Activated naive CD4-positive, alpha-beta T cell (primary cell): ENCODE measurements around the gene DEPDC5.

ENCODE experiments used
- DNase-seq, 4 experiments: peaks; one replicate each; lab custom pipeline; 2025; lab: John Stamatoyannopoulos, UW

The DEPDC5 gene

DNA sequence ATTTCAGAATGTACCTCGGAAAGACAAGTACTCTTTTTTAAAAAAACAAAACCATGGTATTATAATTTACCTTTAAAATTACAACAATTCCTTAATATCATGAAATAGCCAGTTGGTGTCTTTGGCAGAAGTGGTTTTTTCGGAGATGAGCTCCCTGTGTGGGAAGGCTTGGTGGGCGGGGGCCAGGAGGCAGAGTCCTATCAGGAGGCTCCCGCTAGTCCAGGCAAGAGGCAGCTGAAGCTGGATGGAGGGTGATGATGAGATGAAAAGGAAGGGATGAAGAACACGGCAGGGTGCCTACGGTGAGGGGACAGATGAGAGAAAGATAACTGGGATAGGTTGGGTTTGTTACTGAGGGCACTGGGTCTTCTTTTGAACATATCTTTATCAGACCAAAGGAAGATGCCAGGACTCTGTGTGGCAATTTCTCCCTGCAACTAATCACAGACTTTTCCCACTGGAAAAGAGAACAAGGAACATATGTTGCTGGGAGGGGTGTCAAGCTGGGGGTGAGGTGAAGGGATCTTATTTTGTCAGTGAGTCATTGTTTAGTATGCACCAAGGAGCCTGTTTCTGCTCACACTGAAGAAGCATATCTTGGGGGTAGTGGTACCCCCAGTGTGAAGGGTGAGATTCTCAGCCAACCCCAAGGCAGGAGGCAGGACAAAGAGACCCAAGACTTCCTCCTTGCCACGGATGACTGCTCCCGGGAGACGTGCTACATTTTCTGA is 99.0 kb downstream of the DEPDC5 start:
- no peak for DNase-seq

DNA sequence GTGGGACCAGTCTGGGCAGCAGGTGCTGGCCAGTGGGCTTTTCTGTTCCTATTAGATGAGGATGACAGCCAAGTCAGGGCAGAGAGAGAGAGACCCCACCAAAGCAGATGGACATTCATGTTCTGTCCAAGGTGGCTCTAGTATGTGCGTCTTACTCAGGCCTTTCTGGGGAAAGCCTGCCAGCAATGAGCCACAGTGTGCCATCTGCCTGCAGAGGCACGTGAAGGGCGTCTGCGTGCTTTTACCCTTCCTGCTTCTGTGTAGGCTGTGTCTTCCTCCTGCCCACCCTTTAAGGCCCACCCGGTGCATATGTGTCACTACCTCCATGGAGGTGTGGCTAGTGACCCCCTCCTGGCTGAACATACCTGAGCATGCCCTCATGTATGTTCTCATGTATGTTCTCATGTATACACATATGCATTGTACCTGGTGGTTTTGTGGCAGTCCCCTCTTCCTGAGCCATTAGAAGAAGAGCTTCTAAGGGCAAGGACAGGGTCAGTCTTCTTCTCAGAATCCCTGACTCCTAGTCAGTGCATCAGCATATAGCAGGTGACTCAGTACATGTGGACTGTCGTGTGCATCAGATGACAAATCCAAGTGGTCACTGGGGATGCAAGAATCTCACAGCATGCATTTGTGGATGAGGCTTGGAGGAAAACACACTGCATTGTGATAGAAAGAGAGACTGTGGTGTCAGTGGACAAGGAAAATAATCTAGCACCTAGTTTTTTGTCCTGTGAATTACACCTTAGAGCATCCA is 100.1 kb downstream of the DEPDC5 start:
- no peak for DNase-seq

DNA sequence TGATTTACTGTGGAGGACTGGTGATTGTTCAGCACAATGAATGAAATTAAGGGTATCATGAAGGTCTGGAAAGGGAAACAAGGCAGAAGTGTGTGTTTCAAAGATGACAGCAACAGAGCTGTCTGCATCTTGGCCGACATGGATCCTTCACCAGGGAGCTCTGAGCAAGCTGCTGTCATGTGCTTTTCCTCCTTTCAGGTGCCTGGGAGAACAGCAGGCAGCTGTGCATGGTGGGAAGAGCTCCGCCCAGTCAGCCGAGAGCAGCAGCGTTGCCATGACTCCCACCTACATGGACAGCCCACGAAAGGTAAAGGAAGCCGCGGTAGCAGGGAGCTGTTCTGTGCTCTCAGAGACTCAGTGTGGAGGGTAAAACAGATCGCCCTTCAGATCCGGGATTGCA is 103.4 kb downstream of the DEPDC5 start:
- DNase-seq = no peak

DNA sequence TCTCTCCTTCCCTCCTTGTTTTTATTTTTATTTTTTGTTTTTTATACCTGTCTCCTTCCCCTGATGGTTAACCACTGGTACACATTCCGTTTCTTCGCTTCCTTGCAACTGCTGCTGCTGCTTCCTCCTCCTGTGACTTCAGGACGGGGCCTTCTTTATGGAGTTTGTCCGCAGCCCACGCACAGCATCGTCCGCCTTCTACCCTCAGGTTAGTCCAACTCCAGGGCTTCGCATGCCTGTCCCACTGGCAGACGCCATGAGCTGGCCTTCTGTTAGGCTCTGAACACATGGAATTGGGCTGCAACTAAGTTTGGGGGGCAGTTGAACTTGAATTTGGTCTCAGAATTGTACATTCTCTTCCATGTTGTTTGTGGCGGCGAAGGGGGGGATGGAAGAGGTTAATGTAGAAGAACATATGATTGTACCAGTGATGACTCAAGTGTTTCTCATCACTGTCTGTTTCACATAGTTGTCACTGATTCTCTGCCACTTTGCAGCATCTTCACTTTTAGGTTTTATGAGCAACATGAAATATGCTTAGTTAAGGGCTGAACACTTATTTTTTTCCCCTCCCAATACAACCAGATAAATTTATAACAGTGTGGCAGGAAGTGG is 107.5 kb downstream of the DEPDC5 start:
- DNase-seq = no peak

DNA sequence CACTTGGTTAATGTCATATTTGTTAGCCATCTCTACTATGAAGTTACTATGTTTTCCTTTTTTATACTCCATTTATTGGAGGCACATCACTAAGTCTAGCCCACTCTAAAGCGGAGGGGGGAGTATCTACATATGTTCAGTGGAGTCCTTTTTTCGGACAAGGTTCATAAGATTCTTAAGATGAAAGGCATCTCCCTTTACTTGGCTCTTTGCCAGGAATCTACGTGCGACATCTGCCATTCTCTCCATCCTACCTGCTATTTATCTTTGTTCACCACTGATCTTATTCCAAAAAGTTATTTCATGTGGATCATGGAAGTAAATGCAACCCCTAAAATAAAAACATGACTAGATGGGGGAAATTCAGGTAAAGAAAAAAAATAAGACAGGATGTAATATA is 113.1 kb downstream of the DEPDC5 start:
- DNase-seq = no peak

DNA sequence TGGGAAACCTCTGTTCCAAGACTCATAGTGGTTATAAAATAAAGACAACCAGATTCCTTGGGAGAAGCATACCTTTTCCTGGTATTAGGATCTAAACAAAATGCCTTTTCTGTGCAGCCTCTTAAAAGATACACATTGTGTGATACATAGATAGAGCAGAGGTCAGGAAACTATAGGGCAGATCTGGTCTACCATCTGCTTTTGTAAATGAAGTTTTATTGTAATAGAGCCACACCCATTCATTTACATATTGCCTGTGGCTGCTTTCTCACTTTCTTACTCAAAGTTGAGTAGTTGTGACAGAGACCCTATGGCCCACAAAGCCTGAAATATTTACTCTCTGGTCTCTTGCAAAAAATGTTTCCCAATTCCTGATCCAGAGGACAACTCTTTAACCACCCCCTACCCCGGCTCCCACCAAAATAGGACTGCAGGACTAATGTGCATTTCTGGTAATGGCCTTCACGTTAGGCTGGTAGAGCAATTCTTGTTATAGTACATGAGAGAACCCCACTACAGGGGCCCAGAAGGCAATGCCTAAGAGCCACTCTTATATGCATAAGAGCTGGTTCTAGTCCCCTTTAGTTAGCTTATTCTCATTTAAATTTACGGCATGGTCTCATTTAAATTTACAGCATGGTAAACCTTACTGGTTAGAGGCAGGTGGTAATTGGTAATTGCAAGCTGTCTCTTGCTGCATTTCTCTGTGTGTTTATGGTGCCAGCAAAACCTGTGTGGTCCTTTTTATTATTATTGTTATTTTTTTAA is 113.8 kb downstream of the DEPDC5 start:
- DNase-seq = no peak

DNA sequence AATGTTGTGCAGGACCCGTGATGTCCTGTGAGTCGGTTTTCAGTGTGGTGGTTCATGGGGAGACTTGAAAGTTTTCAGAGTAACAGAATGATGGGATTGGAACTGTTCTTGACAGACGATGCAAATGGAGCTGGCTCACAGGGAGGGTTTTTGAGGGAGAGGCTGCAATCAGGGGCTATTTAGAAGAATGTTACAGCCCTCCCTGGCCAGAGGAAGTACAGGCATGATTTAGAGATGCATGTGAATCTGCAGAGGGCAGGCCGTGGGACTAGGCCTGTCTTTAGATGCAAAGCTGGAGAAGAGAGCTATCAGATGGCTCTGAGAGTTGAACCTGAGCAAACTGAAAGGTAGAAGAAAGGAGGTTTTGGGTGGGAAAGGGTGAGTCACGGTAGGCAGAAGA is 115.9 kb downstream of the DEPDC5 start:
- DNase-seq = no peak

DNA sequence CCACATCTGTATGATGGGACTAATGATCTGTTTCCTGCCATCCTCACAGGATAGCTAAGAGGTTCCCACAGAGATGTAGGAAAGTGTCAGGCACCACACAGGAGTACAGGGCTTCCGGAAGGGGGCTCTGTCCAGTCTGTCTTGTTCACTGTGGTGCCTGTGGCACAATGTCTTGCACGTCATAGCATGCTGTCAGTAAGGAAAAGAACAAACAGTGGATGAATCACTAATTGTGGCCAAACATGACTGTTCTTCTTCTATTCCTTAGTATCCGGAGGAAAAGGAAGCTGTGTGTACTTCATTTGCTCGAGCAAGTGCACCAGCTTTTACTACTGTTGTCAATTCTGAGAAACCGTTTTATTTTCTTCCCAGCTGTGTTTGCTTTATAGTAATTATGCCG is 117.1 kb downstream of the DEPDC5 start:
- no peak for DNase-seq

DNA sequence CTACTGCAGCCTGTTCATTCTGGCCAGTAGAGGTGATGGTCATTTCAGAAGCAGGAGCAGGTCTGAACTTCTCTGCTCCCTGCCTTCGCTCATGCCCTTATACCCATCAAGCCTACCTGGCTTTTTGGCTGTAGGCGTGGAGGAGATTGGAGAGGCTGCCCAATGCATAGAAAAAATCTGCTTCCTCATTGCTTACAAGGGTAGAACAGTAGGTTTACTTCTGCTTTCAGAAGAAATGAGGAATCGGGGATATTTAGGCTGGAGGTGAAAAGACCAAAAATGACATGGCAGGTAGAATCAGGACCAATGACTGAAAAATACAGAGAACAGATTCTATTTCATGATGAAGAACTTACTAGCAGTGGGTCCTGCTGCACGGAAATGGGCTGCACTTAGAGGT is 117.7 kb downstream of the DEPDC5 start:
- DNase-seq = no peak

DNA sequence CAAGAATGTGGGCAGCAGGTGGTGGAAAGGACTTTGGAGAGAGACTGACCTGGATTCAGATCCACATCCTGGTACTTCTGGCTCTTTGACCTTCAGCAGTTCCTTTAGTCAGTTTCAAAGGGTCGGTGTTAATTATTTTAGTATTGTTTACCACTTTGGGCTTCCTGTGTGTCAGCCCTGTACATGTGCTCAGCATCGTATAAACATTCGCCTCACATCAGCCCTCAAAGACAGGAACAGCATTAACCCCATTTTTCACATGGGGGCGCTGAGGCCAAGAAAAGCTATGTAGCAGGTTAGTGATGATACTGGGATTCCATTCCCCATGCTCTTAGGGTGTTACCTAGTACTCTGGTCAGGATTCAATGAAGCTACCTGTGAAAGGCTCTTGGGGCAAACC is 118.4 kb downstream of the DEPDC5 start:
- no peak for DNase-seq

DNA sequence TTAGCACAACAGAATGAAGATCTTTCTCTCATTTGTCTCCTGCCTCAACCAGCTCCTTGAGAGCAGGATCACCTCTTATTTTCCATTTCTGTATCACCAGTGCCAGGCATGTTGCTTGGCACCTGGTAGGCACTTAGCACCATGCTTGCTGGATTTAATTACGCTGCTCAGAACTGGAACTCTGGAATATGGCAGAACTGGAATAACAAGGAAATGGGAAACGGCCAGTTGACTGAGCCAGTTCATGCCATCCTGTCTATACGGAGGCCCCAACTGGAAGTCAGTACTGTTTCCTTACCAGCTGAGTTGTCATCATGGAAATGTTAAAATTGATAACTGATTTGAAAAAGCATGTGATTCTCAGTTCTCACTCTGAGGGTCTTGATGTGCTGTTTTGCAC is 121.0 kb downstream of the DEPDC5 start:
- DNase-seq = no peak

DNA sequence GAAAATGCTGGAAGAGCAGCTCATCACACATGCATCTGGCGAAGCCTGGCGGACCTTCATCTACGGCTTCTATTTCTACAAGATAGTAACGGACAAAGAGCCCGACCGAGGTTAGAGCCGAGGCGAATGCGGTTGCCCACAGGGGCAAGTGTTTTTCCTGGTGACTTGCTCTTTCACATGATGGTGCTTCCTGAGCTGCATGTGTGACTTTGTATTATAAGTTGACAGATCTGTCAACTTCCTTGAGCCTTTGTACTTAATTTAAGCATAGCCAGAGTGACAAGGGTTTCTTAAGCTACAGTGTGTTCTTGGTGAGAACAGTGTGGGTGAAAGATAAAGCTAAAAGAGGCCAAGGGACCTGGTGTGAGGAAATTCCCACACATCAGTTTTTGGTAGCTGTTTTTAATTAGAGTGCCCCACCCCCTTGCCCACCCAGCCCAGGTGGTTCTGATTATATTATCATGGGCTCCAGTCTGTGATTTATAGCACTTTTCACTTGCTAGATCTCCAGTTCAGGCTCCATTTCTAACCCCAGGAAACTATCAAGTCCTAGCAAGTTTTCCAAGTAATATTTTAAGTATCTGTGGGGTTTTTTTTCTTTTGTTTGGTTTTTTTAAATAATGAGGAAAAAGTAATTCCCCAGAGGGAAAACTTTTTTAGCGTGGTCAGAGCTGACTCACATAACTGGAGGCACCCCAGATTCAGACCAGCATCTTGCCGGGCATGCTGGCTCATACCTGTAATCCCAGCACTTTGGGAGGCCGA is 122.5 kb downstream of the DEPDC5 start:
- DNase-seq = no peak

DNA sequence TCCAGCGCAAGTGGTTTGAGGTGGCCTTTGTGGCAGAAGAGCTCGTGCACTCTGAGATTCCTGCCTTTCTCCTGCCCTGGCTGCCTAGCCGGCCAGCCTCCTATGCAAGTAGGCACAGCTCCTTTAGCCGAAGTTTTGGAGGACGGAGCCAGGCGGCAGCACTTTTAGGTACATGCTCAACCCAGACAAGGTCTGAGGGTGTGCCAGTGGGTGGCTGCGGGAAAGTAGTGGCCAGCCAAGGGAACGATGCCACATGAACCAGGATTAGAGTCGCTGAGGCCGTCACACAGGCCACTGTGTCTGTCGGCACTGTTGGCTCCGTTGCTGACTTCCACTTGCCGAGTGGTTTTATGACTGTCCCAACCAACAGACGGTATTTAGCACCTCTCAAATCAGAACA is 125.8 kb downstream of the DEPDC5 start:
- DNase-seq = no peak

DNA sequence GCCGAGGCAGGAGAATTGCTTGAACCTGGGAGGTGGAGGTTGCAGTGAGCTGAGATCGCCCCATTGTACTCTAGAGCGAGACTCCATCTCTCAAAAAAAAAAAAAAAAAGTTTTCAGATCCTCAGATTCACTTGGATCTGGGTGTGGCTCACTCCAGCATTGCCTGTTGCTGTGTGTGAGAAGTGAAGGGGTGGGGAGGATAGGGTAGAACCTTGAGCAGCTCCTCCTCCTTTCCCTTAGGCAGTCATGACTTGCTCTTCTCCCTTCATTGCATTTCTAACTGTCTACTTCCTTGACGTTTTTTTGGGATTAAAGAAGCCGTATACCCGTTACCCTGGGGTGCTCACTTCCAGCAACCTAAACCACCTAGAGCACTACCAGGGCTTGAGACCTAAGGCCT is 127.4 kb downstream of the DEPDC5 start:
- DNase-seq = no peak

DNA sequence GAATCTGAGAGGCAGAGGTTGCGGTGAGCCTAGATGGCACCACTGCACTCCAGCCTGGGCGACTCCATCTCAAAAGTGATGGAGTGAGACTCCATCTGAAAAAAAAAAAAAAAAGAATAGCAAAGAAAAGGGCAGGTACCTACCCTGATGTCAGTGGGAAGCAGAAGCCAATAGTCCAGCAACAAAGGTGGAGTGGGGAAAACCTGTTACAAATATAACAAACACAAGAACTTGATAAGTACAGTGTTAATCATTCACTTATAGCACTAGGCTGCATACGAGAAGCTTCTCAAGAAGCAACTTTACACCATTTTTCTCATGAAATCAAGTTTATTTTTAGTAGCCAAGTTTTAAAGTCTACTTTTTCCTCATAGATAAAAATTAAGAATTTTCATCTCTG is 128.0 kb downstream of the DEPDC5 start:
- DNase-seq = no peak

DNA sequence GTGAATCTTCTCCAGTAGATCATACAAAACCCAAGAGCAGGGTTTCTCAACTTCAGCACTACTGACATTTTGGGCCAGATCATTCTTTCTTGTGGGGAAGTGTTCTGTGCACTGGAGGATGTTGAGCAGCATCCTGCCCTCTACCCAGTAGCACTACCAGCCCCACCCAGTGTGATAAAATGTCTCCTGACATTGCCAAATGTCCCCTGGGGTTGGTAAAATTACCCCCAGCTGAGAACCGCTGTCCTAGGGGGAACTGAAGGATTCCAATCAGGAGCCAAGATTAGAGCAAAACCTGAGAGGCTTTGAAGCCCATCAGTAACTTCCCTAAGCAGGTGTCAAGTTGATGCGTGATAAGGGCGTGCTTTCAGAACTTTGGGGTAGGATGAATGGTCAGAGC is 129.2 kb downstream of the DEPDC5 start:
- no peak for DNase-seq

DNA sequence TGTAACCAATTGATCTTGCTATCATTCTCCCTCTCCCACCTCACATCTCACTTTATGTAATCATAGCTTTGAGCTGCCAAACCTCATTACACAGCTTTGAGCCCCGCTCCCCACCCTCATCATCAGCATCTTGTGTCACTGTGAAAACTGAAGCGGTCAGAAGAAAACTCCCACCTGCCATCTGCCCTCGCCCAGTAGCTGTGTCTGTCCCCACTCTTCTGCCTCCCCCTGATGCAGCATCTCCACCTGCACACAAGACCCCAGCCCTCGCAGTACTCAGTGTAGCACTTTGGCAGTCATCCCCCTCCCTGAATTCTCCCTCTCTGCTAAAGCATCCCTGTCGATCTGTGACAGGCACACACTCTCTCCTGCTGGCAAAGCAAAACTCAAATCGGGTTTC is 130.2 kb downstream of the DEPDC5 start:
- no peak for DNase-seq

DNA sequence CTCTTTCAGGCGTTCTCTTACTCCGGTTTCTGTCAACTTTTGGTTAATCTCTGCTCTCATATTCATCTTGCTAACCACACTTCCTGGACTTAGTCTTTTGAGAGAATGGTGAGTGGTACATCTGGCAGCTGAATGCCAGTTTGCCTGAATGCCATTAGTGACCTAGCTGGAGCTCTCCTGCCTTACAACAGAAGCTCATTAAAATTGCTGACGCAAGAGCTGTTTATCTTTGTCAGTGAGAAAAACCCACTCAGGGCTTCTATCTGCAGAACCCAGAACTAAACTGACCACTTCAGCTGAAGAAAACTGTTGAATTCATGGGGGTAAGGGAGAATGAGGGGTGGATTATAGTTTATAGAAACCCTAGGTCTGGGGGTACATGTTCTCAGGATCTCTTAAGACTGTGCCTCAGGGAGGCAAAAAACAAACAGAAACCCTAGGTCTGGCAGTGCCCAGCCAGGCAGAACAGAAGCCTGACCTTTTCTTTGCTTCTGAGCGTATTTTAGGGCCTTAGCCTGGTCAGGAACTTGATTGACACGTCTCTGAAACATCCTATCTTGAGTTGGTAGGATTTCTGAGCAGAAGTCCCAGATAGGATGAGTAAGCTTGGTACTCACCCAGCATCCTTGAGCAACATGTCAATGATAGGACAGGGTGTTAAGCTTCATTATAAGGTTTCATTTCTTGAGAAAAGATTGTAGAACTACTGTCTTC is 137.7 kb downstream of the DEPDC5 start:
- no peak for DNase-seq

DNA sequence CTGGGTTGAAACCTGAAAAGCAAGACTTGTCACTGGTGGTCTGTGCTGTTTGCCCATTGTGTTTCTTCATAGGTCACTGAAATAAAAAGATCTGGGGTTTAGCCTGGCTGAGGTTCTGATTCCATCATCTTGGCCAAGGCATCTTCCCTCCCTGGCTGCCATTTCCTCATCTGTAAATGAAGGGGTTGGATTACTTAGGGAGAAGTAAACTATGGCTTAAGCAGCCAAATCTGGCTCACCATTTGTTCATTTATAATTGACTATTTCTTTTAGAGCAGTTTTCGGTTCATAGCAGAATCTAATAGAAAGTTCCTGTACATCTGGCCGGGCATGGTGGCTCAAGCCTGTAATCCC is 138.2 kb downstream of the DEPDC5 start:
- DNase-seq = no peak

DNA sequence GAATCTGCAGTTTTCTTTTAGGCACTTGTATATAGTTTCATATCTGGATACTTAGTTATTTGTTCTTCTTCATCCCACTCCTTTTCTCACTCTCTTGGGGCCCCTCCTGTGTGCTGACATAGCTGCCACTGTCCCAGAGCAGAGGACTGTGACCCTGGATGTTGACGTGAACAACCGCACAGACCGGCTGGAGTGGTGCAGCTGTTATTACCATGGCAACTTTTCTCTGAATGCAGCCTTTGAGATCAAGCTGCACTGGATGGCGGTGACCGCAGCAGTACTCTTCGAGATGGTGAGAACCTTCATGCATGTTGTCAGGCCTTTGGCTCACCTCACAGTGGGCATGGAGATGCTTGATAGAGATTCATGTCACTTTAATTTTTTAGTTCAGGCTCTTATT is 139.6 kb downstream of the DEPDC5 start:
- DNase-seq = no peak

DNA sequence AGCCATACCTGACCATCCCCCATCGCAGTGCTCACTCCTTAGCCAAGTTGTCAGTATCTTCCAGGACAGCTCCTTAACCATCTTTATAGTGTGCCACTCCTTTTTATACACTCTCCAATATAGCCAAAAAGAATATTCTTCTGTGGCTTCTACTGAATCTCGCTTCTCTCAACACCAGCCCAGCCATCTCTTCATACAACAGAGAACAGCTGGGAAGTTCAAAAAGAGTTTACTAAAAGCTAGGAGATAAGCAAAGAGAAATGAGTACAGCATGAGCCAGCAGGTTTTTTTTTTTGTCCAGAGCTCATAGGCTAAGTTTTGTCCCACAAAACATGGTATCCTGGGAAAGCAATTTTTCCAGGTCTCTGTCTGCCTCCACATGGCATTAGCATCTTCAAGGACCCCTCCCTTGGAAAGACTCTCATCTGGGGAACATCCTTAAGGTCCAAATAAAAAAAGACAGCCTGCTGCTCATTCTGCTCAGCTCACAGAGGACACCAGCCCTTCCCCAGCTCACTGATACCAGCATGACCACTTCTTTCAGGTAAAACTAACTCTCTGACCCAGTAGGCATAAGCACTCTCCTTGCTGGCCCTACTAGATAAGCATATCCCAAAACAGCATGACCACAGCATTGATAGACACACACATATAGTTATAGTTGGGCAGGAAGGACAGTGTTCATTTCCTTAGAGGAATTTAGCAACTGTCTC is 141.7 kb downstream of the DEPDC5 start:
- DNase-seq = no peak
